ENCODE measurements around the gene KLF16.
"Not testable (repeated sequence)": the region's sequence is repeated elsewhere in the genome, so short reads cannot be mapped to it uniquely, and the experiment has no call there.

The KLF16 gene

GRCh38 chr19:1863328-1863637 lies at the start of gene KLF16:
Gene KLF16, minus strand, starts transcription at chr19:1863579. Its CDS starts 82 bp downstream, at chr19:1863497.
- in situ Hi-C loops (cut with MboI; ENCODE audit: low sequenced_read_pairs) = no loop called here

DNA sequence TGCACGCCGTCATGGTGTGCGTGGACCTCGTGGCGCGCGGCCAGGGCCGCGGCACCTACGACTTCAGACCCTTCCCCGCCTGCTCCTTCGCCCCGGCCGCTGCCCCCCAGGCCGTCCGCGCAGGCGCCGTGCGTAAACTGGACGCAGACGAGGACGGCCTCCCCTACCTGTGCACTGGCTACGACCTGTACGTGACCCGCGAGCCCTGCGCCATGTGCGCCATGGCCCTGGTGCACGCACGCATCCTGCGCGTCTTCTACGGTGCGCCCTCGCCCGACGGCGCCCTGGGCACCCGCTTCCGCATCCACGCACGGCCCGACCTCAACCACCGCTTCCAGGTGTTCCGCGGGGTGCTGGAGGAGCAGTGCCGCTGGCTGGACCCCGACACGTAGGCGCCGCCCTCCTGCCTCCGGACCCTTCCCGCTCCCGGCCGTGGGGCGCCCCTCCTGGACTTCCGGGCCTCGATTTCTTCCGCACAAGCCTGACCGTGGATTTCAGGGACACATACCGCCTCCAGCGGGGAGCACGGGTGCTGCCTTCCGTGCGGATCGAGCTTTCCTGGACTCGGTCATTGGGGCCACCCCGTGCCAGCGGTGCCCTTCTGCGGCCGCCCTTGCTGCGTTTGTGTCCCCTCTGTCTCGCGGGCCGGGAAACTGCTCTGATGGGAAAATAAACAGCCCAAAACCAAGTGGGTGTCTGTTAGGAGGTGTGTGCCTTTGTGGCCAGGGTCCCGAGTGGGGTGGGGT lies 49.6 kb upstream of the KLF16 start:
- in situ Hi-C loops (cut with MboI; ENCODE audit: low sequenced_read_pairs) = no loop called here

GRCh38 chr19:1911995-1912394 lies 48.6 kb upstream of the KLF16 start:
- in situ Hi-C loops (cut with MboI; ENCODE audit: low sequenced_read_pairs) = no loop called here

DNA sequence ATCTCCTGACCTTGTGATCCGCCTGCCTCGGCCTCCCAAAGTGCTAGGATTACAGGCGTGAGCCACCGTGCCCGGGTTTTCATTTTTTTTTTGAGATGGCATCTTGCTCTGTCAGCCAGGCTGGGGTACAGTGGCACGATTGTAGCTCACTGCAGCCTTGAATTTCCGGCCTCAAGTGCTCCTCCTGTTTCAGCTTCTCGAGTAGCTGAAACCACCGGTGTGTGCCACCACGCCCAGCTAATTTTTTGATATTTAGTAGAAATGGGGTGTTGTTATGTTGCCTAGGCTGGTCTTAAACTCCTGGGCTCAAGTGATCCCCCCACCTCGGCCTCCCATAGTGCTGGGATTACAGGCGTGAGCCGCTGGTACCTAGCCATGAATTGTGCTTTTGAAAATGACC lies 47.7 kb upstream of the KLF16 start:
- in situ Hi-C loops (cut with MboI; ENCODE audit: low sequenced_read_pairs) = no loop called here

DNA sequence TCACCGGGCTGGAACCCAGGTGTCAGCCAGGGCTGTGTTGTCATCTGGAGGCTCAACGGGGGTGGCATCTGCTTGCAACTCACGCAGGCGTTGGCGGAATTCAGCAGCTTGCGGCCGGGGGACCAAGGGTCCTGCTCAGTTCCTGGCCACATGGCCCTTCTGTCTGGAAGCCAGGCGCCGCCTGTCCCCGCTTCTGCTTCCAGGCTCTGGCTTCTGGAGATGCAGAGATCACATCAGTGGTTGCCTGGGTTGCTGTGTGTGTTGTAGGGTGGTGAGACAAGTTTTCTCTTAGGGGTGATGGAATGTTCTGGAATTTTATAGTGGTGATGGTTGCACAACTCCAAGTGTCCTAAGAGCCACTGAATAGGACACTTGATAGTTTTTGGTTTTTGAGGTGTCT lies 46.8 kb upstream of the KLF16 start:
- in situ Hi-C loops (cut with MboI; ENCODE audit: low sequenced_read_pairs) = no loop called here

DNA sequence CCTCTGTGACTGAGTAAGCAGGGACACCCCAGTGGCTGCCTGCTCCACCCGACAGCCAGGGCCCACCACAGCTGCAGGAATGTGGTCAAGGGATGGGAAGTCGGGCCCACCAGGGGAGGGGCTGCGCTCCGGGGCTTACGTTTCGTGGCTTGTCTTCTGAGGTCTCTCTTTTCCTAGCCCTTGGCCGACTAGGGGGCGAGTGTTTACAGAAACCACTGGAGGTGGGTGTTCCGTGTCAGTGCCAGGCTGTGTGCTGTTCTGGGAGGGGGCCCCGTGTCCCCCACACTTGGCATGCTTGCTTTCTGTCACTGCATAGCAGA lies 46.3 kb upstream of the KLF16 start:
- in situ Hi-C loops (cut with MboI; ENCODE audit: low sequenced_read_pairs) = no loop called here

GRCh38 chr19:1908364-1908678 lies 44.9 kb upstream of the KLF16 start:
- in situ Hi-C loops (cut with MboI; ENCODE audit: low sequenced_read_pairs) = no loop called here

- in situ Hi-C loops (cut with MboI; ENCODE audit: low sequenced_read_pairs) = no loop called here
These were observed 44.4 kb upstream of the KLF16 start for GRCh38 chr19:1907563-1908363.

DNA sequence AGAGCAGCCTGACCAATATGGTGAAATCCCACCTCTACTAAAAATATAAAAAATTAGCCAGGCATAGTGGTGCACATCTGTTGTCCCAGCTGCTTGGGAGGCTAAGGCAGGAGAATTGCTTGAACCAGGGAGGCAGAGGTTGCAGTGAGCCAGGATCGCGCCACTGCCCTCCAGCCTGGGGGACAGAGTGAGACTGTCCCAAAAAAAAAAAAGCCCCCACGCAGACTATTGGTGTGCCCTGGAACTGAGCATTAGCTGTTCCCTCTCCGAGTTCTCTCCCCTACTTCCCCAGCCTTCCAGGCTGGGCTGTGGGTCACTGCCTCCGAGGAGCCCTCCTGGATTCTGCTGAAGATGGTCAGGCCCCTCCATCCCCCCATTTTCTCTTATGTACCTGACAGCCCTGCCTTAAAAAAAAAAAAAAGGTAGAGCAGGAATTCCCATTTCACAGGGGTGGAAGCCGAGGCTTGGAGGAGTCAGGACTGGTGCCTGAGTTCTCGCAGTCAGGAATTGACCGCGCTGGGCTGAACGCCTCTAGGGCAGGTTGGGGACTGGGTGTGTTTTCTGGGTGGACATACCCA lies 43.7 kb upstream of the KLF16 start:
- in situ Hi-C loops (cut with MboI; ENCODE audit: low sequenced_read_pairs) = no loop called here

GRCh38 chr19:1905863-1906375 lies 42.5 kb upstream of the KLF16 start:
- in situ Hi-C loops (cut with MboI; ENCODE audit: low sequenced_read_pairs) = no loop called here

- in situ Hi-C loops (cut with MboI; ENCODE audit: low sequenced_read_pairs) = no loop called here
These were observed 41.9 kb upstream of the KLF16 start, which contains the start of the genes ADAT3 and SCAMP4 for GRCh38 chr19:1905110-1905862. Gene ADAT3, plus strand, starts transcription at chr19:1905399. Its CDS starts 6,649 bp downstream, at chr19:1912048. Gene SCAMP4, plus strand, starts transcription at chr19:1905399. Its CDS starts 9,621 bp downstream, at chr19:1915020.

DNA sequence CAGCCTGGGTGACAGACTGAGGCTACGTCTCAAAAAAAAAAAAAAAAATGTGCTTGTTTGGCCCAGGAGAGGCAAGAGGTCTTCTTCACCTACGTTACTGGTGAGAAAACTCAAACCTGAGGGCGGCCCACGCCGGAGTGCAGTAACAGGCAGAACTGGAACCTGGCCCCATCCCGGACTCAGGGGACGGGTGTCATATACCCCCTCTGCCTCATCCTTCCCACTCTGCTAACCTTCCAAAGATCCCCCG lies 41.4 kb upstream of the KLF16 start:
- in situ Hi-C loops (cut with MboI; ENCODE audit: low sequenced_read_pairs) = no loop called here

DNA sequence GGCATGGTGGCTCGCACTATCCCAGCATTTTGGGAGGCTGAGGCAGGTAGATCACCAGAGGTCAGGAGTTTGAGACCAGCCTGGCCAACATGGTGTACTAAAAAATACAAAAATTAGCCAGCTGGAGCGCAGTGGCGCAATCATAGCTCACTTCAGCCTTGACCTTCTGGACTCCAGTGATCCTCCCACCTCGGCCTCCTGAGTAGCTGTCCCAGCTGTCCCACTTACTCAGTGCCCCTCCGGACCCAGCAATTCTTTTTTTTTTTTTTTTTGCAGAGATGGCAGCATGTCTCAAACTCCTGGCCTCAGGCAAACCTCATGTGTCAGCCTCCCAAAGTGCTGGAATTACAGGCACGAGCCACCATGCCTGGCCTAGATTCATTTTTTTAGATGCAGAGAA lies 39.5 kb upstream of the KLF16 start:
- in situ Hi-C loops (cut with MboI; ENCODE audit: low sequenced_read_pairs) = no loop called here

- in situ Hi-C loops (cut with MboI; ENCODE audit: low sequenced_read_pairs) = no loop called here
These were observed 38.6 kb upstream of the KLF16 start for GRCh38 chr19:1901940-1902404.

GRCh38 chr19:1896508-1896907 lies 33.1 kb upstream of the KLF16 start:
- in situ Hi-C loops (cut with MboI; ENCODE audit: low sequenced_read_pairs) = no loop called here

- in situ Hi-C loops (cut with MboI; ENCODE audit: low sequenced_read_pairs) = no loop called here
These were observed 30.4 kb upstream of the KLF16 start for GRCh38 chr19:1893791-1894190.

DNA sequence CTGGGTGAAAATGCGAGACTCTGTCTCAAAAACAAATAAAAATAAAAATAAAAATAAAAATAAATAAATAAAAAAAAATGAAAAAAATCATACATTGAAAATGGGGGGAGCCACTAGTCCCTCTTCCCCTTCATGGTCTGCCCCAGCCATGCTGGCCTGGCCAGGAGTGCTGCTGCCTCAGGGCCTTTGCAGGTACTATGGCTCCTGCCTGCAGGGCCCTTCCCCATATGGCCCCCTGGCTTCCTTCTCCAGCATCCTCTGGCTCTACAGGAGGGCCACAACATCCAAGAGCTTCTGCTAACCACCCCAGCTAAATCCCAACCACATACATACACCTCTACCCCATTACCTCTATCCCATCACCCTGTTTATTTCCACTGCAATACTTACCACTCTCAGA lies 26.5 kb upstream of the KLF16 start:
- in situ Hi-C loops (cut with MboI; ENCODE audit: low sequenced_read_pairs) = no loop called here

- in situ Hi-C loops (cut with MboI; ENCODE audit: low sequenced_read_pairs) = no loop called here
These were observed 25.0 kb upstream of the KLF16 start for GRCh38 chr19:1888385-1888784.

DNA sequence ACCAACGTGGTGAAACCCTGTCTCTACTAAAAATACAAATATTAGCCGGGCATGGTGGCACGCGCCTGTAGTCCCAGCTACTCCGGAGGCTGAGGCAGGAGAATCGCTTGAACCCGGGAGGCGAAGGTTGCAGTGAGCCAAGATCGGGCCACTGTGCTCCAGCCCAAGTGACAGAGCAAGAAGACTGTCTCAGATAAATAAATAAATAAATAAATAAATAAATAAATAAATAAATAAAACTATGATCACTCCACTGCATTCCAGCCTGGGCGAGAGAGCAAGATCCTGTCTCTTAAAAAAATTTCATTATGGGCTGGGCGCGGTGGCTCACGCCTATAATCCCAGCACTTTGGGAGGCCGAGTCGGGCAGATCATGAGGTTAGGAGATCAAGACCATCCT lies 23.0 kb upstream of the KLF16 start:
- in situ Hi-C loops (cut with MboI; ENCODE audit: low sequenced_read_pairs) = not testable (repeated sequence)

DNA sequence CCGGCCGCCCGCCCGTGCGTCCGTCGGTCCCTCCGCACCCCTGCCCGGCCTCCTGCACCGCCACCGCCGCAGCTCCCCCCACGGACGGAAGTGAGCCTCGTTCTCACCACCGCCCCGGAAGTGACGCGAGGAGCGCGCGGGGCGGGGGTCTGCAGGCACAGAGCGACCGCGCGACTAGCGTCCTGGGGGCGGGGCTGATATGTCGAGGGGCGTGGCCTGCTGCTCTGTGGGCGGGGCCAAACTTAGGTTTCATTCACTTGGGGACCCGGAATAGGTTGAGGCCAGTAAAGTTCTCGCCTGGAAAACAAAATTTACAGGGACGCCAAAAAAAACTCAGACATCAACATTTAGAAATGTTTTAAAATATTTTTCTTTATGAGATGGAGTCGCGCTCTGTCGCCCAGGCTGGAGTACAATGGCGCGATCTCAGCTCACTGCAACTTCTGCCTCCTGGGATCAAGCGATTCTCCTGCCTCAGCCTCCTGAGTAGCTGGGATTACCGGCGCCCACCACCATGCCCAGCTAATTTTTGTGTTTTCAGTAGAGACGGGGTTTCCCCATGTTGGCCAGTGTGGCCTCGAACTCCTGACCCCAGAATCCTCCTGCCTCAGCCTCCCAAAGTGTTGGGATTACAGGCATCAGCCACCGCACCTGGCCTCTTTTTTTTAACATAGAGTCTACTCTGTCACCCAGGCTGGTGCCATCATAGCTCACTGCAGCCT lies 22.2 kb upstream of the KLF16 start, which contains the start of gene ABHD17A:
TSS of gene ABHD17A (minus strand) at position 99 of the 722 bp plus-strand sequence. CDS start 3,930 bp downstream, outside the sequence.
- in situ Hi-C loops (cut with MboI; ENCODE audit: low sequenced_read_pairs) = not testable (repeated sequence)

Data from HL-60/S4 treated with retinoic acid at 250 ng/mL for 4 days and 3 days (cell line).